ENCODE measurements around the gene CA5A. TPM values are rescaled to one million over a fixed set of nuclear protein-coding genes. Genes with fewer than 3 reads are reported as not detected.

The CA5A gene
- total and polyA plus RNA-seq, 2 experiments from 2014 or later: not detected

GRCh38 chr16:87856791-87857228, 79.5 kb downstream of the CA5A start:
- H3K36me3 ChIP-seq (ENCODE audit: insufficient read depth): 0 out of 2 replicates have a peak, but pooled peaks cover 4% of the 10 kb centered on the region
- peaks cover 76% of the 10 kb centered on the region for H3K36me3 Mint-ChIP-seq (ENCODE audit: low read depth)

More at GRCh38 chr16:87856791-87857228, 79.5 kb downstream of the CA5A start:
- no peak overlapping the region for H3K4me2 ChIP-seq
- ATAC-seq (no peak), DNase-seq (ENCODE audit: low spot score) (no peak)
- peaks cover 16% of the 10 kb centered on the region; the same call in 1 of the 2 replicates for H3F3A ChIP-seq (replicated peaks; ENCODE audit: low read depth)
- Mint-ChIP-seq H3K27ac (no peak overlapping the region), H3K4me1 (peaks cover 58% of the 10 kb centered on the region), H3K27me3 (ENCODE audit: insufficient read depth, low read depth, poor library complexity) (peaks cover 26% of the 10 kb centered on the region), H3K4me3 (no peak overlapping the region), H3K9me3 (no peaks in the 10 kb centered on the region)
- peaks cover 26% of the 10 kb centered on the region for H3K4me1 ChIP-seq (ENCODE audit: insufficient read depth)
- no peak overlapping the region for H3K4me3 ChIP-seq
- TF ChIP-seq CREB1 (CRISPR knock-in tag; IDR thresholded peaks at IDR 0.05; ENCODE audit: low read depth) (no peak), ZNF114 (CRISPR knock-in tag; IDR thresholded peaks at IDR 0.05) (no peak), STAT1 (IDR thresholded peaks at IDR 0.05; ENCODE audit: unreplicated experiment) (no peak), JUNB (IDR thresholded peaks at IDR 0.05; ENCODE audit: unreplicated experiment) (no peak), REST (IDR thresholded peaks at IDR 0.05; ENCODE audit: unreplicated experiment) (no peak), ZNF331 (CRISPR knock-in tag; IDR thresholded peaks at IDR 0.05; ENCODE audit: low read depth) (no peak), EZH2 (IDR thresholded peaks at IDR 0.05; ENCODE audit: low read depth, unreplicated experiment) (no peak), EZH2phosphoT487 (IDR thresholded peaks at IDR 0.05; ENCODE audit: unreplicated experiment) (no peak), POLR2AphosphoS5 (IDR thresholded peaks at IDR 0.05; ENCODE audit: low read depth) (no peak; the same call in 1 of the 2 replicates), NANOG (IDR thresholded peaks at IDR 0.05; ENCODE audit: borderline replicate concordance) (no peak)
- TF ChIP-seq, protein P1, sequence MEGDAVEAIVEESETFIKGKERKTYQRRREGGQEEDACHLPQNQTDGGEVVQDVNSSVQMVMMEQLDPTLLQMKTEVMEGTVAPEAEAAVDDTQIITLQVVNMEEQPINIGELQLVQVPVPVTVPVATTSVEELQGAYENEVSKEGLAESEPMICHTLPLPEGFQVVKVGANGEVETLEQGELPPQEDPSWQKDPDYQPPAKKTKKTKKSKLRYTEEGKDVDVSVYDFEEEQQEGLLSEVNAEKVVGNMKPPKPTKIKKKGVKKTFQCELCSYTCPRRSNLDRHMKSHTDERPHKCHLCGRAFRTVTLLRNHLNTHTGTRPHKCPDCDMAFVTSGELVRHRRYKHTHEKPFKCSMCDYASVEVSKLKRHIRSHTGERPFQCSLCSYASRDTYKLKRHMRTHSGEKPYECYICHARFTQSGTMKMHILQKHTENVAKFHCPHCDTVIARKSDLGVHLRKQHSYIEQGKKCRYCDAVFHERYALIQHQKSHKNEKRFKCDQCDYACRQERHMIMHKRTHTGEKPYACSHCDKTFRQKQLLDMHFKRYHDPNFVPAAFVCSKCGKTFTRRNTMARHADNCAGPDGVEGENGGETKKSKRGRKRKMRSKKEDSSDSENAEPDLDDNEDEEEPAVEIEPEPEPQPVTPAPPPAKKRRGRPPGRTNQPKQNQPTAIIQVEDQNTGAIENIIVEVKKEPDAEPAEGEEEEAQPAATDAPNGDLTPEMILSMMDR (conservative IDR thresholded peaks at IDR 0.05; ENCODE audit: low read depth in 2 of 2): no peak
- TF ChIP-seq, protein P2, sequence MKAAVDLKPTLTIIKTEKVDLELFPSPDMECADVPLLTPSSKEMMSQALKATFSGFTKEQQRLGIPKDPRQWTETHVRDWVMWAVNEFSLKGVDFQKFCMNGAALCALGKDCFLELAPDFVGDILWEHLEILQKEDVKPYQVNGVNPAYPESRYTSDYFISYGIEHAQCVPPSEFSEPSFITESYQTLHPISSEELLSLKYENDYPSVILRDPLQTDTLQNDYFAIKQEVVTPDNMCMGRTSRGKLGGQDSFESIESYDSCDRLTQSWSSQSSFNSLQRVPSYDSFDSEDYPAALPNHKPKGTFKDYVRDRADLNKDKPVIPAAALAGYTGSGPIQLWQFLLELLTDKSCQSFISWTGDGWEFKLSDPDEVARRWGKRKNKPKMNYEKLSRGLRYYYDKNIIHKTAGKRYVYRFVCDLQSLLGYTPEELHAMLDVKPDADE (IDR thresholded peaks at IDR 0.05): no peak
- TF ChIP-seq, protein P3, sequence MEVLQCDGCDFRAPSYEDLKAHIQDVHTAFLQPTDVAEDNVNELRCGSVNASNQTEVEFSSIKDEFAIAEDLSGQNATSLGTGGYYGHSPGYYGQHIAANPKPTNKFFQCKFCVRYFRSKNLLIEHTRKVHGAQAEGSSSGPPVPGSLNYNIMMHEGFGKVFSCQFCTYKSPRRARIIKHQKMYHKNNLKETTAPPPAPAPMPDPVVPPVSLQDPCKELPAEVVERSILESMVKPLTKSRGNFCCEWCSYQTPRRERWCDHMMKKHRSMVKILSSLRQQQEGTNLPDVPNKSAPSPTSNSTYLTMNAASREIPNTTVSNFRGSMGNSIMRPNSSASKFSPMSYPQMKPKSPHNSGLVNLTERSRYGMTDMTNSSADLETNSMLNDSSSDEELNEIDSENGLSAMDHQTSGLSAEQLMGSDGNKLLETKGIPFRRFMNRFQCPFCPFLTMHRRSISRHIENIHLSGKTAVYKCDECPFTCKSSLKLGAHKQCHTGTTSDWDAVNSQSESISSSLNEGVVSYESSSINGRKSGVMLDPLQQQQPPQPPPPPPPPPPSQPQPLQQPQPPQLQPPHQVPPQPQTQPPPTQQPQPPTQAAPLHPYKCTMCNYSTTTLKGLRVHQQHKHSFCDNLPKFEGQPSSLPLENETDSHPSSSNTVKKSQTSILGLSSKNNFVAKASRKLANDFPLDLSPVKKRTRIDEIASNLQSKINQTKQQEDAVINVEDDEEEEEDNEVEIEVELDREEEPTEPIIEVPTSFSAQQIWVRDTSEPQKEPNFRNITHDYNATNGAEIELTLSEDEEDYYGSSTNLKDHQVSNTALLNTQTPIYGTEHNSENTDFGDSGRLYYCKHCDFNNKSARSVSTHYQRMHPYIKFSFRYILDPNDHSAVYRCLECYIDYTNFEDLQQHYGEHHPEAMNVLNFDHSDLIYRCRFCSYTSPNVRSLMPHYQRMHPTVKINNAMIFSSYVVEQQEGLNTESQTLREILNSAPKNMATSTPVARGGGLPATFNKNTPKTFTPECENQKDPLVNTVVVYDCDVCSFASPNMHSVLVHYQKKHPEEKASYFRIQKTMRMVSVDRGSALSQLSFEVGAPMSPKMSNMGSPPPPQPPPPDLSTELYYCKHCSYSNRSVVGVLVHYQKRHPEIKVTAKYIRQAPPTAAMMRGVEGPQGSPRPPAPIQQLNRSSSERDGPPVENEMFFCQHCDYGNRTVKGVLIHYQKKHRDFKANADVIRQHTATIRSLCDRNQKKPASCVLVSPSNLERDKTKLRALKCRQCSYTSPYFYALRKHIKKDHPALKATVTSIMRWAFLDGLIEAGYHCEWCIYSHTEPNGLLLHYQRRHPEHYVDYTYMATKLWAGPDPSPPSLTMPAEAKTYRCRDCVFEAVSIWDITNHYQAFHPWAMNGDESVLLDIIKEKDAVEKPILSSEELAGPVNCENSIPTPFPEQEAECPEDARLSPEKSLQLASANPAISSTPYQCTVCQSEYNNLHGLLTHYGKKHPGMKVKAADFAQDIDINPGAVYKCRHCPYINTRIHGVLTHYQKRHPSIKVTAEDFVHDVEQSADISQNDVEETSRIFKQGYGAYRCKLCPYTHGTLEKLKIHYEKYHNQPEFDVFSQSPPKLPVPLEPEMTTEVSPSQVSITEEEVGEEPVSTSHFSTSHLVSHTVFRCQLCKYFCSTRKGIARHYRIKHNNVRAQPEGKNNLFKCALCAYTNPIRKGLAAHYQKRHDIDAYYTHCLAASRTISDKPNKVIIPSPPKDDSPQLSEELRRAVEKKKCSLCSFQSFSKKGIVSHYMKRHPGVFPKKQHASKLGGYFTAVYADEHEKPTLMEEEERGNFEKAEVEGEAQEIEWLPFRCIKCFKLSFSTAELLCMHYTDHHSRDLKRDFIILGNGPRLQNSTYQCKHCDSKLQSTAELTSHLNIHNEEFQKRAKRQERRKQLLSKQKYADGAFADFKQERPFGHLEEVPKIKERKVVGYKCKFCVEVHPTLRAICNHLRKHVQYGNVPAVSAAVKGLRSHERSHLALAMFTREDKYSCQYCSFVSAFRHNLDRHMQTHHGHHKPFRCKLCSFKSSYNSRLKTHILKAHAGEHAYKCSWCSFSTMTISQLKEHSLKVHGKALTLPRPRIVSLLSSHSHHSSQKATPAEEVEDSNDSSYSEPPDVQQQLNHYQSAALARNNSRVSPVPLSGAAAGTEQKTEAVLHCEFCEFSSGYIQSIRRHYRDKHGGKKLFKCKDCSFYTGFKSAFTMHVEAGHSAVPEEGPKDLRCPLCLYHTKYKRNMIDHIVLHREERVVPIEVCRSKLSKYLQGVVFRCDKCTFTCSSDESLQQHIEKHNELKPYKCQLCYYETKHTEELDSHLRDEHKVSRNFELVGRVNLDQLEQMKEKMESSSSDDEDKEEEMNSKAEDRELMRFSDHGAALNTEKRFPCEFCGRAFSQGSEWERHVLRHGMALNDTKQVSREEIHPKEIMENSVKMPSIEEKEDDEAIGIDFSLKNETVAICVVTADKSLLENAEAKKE (CRISPR knock-in tag; IDR thresholded peaks at IDR 0.05): no peak
- H2AFZ ChIP-seq: no peak overlapping the region
- no peak overlapping the region for H3K27ac ChIP-seq (ENCODE audit: low read depth)
- no peaks in the 10 kb centered on the region for H3K27me3 ChIP-seq (ENCODE audit: insufficient read depth)
- H3K9me2 ChIP-seq (ENCODE audit: insufficient read depth): no peaks in the 10 kb centered on the region
- H3K79me2 ChIP-seq (replicated peaks; ENCODE audit: insufficient read depth): peaks cover 90% of the 10 kb centered on the region
- H4K20me1 ChIP-seq (replicated peaks; ENCODE audit: insufficient read depth): peaks cover 44% of the 10 kb centered on the region

All from GM23338 (cell line).